Measurements from ENCODE around the gene RABEPK. TPM values are rescaled to one million over a fixed set of nuclear protein-coding genes. Genes with fewer than 3 reads are reported as not detected.
"Not testable (repeated sequence)": the region's sequence is repeated elsewhere in the genome, so short reads cannot be mapped to it uniquely, and the experiment has no call there.

RABEPK gene
- total and polyA plus RNA-seq, 2 experiments from 2014 or later, result 20.4 to 30.1 TPM

DNA sequence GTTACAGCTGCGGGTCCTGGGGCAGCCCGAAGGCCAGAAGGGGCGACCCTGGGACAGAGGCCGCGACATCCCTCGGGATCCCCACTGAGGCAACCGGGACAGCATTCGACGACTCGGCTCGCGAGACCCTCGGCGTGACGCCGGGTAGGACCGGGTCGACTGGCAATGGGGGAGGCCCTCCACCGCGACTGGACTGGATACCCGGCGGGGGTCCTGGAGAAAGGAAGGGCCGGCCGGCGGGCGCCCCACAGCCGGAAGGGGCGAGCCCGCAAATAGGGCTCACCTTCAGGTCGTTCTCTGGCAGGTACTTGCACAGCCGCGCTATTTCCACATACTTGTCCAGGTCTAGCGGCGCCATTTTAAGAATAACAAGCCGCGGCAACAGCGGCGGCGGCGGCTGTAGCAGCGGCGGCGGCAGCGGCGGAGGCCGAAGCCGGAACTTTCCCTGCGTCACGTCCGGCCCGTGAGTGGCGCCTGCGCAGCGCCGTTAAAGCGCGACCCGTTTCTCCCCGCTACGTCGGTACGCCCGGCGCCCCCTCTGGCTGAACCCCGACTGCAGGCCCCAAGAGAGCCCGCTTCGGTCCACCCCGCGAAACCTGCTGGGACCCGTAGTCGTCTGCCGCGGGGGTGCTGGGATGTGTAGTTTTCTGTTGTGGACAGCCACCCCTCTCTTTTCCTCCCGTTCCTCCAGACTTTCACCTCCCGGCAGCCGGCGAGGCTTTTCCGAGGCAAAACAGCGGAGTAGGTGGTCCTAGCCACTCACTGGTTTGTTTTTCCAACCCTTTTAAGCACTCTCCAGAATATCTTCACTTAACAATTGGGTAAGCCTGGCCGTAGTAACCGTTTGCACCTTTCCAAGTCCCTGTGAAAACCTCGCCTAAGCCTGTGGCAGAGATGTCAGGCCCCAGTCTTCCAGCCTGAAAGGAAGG lies 10.7 kb upstream of the RABEPK start, which contains the start of gene PPP6C:
Gene PPP6C (minus strand): TSS at position 443 of the 929 bp plus-strand sequence. CDS start 85 bp downstream, at position 358.
- DNase-seq (ENCODE audit: low spot score), result peak; percentile 98
- Histone ChIP-seq H3K27me3 (no peaks in the 10 kb centered on the region), H3K9me3 (ENCODE audit: low read depth) (no peaks in the 10 kb centered on the region), H3K9me2 (replicated peaks; ENCODE audit: insufficient read depth) (no peaks in the 10 kb centered on the region), H2AFZ (peak within 1 kb of the TSS; percentile 86), H3K4me1 (ENCODE audit: insufficient read depth) (peaks cover 19% of the 10 kb centered on the region), H3K27ac (peak within 1 kb of the TSS; percentile 91), H3K4me2 (peak within 1 kb of the TSS; percentile 84), H3K79me2 (peaks cover 60% of the 10 kb centered on the region), H4K20me1 (ENCODE audit: insufficient read depth, poor library complexity, severe bottlenecking) (peaks cover 37% of the 10 kb centered on the region), H3K36me3 (replicated peaks; ENCODE audit: insufficient read depth, low read depth) (no peaks in the 10 kb centered on the region), H3K4me3 (peak within 1 kb of the TSS; percentile 74)
- 1% methylated on average over 80 of the region's 82 CpGs for WGBS (ENCODE audit: low lambda C conversion rate, missing lambda C conversion rate)
- TF ChIP-seq CTCF (IDR thresholded peaks at IDR 0.05; ENCODE audit: poor library complexity), result peak; percentile 61
- TF ChIP-seq EZH2 (IDR thresholded peaks at IDR 0.05; ENCODE audit: borderline replicate concordance), result no peak
- no peak for TF ChIP-seq EZH2phosphoT487 (IDR thresholded peaks at IDR 0.05; ENCODE audit: low read depth, severe bottlenecking, unreplicated experiment)

- H3K4me1 ChIP-seq (ENCODE audit: insufficient read depth), result peaks cover 19% of the 10 kb centered on the region
- H3K4me2 ChIP-seq, result peak overlapping the region; percentile 78
- TF ChIP-seq EZH2phosphoT487 (IDR thresholded peaks at IDR 0.05; ENCODE audit: low read depth, severe bottlenecking, unreplicated experiment) (no peak), EZH2 (IDR thresholded peaks at IDR 0.05; ENCODE audit: borderline replicate concordance) (no peak), CTCF (IDR thresholded peaks at IDR 0.05; ENCODE audit: poor library complexity) (no peak)
- no peaks in the 10 kb centered on the region for H3K36me3 ChIP-seq (replicated peaks; ENCODE audit: insufficient read depth, low read depth)
- peak overlapping the region; percentile 84 for H3K27ac ChIP-seq
- DNase-seq (ENCODE audit: low spot score), result no peak
- peaks cover 32% of the 10 kb centered on the region for H4K20me1 ChIP-seq (ENCODE audit: insufficient read depth, poor library complexity, severe bottlenecking)
- H2AFZ ChIP-seq, result peak overlapping the region; percentile 86
- peaks cover 53% of the 10 kb centered on the region for H3K79me2 ChIP-seq
- H3K4me3 ChIP-seq, result peak overlapping the region; percentile 43
- 71% methylated on average over 14 of the region's 14 CpGs for WGBS (ENCODE audit: low lambda C conversion rate, missing lambda C conversion rate)
- H3K9me2 ChIP-seq (replicated peaks; ENCODE audit: insufficient read depth), result no peaks in the 10 kb centered on the region
- H3K9me3 ChIP-seq (ENCODE audit: low read depth), result no peaks in the 10 kb centered on the region
- no peaks in the 10 kb centered on the region for H3K27me3 ChIP-seq
Measured at GRCh38 chr9:125190361-125190801, 10.0 kb upstream of the RABEPK start.

GRCh38 chr9:125194466-125194865 lies 5.9 kb upstream of the RABEPK start:
- not testable (repeated sequence) for H4K20me1 ChIP-seq (ENCODE audit: insufficient read depth, poor library complexity, severe bottlenecking); H3K27me3 ChIP-seq; H2AFZ ChIP-seq; H3K9me2 ChIP-seq (replicated peaks; ENCODE audit: insufficient read depth); H3K4me3 ChIP-seq; H3K27ac ChIP-seq; H3K36me3 ChIP-seq (replicated peaks; ENCODE audit: insufficient read depth, low read depth); H3K4me1 ChIP-seq (ENCODE audit: insufficient read depth); DNase-seq (ENCODE audit: low spot score); H3K9me3 ChIP-seq (ENCODE audit: low read depth); H3K4me2 ChIP-seq
- H3K79me2 ChIP-seq, result peaks cover 12% of the 10 kb centered on the region
- WGBS (ENCODE audit: low lambda C conversion rate, missing lambda C conversion rate), result 94% methylated on average over 5 of the region's 5 CpGs

DNA sequence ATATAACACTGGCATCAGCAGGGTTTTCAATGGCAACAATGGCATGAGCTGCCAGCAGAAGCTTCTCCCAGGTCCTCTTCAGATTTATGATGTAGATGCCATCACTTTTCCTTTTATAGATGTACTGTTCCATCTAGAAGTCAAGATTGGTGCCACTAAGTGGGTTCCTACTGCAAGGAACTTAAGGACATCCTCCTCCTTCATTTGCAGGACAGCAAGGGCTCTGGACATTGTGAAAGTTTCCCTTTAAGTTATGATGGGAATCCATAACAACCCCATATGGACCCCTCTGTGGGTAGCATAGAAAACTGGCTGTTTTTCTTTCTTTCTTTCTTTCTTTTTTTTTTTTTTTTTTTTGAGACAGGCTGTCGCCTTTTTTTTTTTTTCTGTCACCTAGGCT lies 4.8 kb upstream of the RABEPK start:
- not testable (repeated sequence) for H3K9me3 ChIP-seq (ENCODE audit: low read depth); H3K36me3 ChIP-seq (replicated peaks; ENCODE audit: insufficient read depth, low read depth); H3K4me3 ChIP-seq; H3K9me2 ChIP-seq (replicated peaks; ENCODE audit: insufficient read depth); H3K27ac ChIP-seq; H2AFZ ChIP-seq; H3K79me2 ChIP-seq; H3K4me2 ChIP-seq; H4K20me1 ChIP-seq (ENCODE audit: insufficient read depth, poor library complexity, severe bottlenecking); H3K27me3 ChIP-seq; DNase-seq (ENCODE audit: low spot score); H3K4me1 ChIP-seq (ENCODE audit: insufficient read depth)
- 33% methylated on average over 1 of the region's 1 CpG for WGBS (ENCODE audit: low lambda C conversion rate, missing lambda C conversion rate)

Data from hepatocyte (in vitro differentiated cells).